Suprapubic skin (tissue), 3 donors: Measurements from ENCODE around the gene PFDN4.

Experiments
- CTCF ChIP-seq, 2 donors: fragments of 200-600 bp in 1 of 2; fragments of 450-650 bp in 1 of 2; sonication (generic) in 1 of 2; IDR thresholded peaks; one replicate each; pipeline ENCODE4 v1.5.1; 2016 to 2019; ENCODE audit warnings: antibody characterized with exemption in 2 of 2, mild to moderate bottlenecking in 1 of 2, moderate library complexity in 1 of 2
- POLR2A ChIP-seq, 2 donors: fragments of 450-650 bp; IDR thresholded peaks; one replicate each; pipeline ENCODE4 v1.6.1; 2017; ENCODE audit warnings: antibody characterized with exemption in 2 of 2, mild to moderate bottlenecking in 2 of 2, moderate library complexity in 2 of 2

DNA sequence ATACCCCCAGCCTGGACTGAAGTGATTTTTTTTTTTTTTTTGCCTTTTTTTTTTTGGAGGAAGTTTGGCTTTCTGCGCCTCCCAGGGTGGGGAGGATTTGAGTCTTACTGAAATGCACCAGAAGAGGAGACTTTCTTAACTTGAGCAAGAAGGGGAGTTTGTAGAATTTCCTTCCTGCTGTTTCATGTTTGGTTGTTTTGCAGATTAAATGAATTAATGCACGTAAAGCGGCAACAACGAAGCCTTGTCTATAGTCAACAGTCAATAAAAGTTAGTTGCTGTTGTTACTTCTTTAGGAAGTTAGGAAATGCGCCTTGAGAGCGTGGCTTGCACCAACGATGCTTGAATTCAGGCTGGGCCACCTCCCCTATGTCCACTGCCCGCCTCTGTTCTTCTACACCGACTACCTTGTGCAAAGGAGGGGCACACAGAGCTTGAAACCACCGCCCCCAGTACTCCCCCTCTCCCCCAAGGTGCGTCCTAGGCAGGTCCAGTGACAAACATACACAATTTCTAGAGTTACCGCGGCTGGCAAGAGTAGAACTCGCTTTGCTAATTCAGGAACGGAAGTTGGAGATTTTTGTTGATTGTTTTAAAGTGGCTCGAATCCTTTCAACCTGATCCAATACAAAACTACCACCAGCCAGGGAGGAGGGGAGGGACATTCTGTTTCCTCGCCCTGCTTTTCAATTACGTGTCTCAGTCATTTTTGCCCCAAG, 33.3 kb upstream of the PFDN4 start:
- TF ChIP-seq POLR2A (IDR thresholded peaks at IDR 0.05) = no peak
- no peak for TF ChIP-seq CTCF (IDR thresholded peaks at IDR 0.05)
